DMS 273 (cell line): Measurements from ENCODE around the gene RTTN.
"Not testable (repeated sequence)": the region's sequence is repeated elsewhere in the genome, so short reads cannot be mapped to it uniquely, and the experiment has no call there.

ENCODE experiments used
- DNase-seq: peaks from one replicate; lab custom pipeline; 2025; ENCODE audit not compliant: unreplicated experiment; lab: John Stamatoyannopoulos, UW

The RTTN gene

GRCh38 chr18:69980982-69981804 is 224.3 kb downstream of the RTTN start:
- no peak for DNase-seq

- no peak for DNase-seq
Observed at GRCh38 chr18:69980509-69980908, 225.0 kb downstream of the RTTN start.

GRCh38 chr18:69978732-69979715 is 226.5 kb downstream of the RTTN start:
- no peak for DNase-seq

- not testable (repeated sequence) for DNase-seq
Observed at GRCh38 chr18:69975294-69975693, 230.2 kb downstream of the RTTN start.

- DNase-seq = no peak
Observed at GRCh38 chr18:69974365-69974764, 231.1 kb downstream of the RTTN start.

- DNase-seq = no peak
Observed at GRCh38 chr18:69969491-69969890, 236.0 kb downstream of the RTTN start.

- no peak for DNase-seq
Observed at GRCh38 chr18:69968039-69968438, 237.4 kb downstream of the RTTN start.

GRCh38 chr18:69963196-69963595 is 242.3 kb downstream of the RTTN start:
- no peak for DNase-seq

- no peak for DNase-seq
Observed at GRCh38 chr18:69961718-69962117, 243.8 kb downstream of the RTTN start.

- no peak for DNase-seq
Observed at GRCh38 chr18:69958422-69958821, 247.1 kb downstream of the RTTN start.

GRCh38 chr18:69957747-69958146 is 247.7 kb downstream of the RTTN start:
- DNase-seq = no peak

GRCh38 chr18:69956665-69957620 is 248.5 kb downstream of the RTTN start:
- DNase-seq = no peak

- no peak for DNase-seq
Observed at GRCh38 chr18:69956057-69956456, 249.4 kb downstream of the RTTN start.

- DNase-seq = no peak
Observed at GRCh38 chr18:69954719-69955480, 250.6 kb downstream of the RTTN start.

GRCh38 chr18:69953191-69953590 is 252.3 kb downstream of the RTTN start:
- no peak for DNase-seq
